ACC112 (cell line): ENCODE measurements around the gene SHISAL2A.

Source experiments
- H2AFZ ChIP-seq: fragments of 200-600 bp; sonication (generic); one replicate; pipeline ENCODE4 v1.6.0; 2017; ENCODE audit warnings: antibody characterized with exemption, low read length; ENCODE audit not compliant: unreplicated experiment
- H3K27ac ChIP-seq: fragments of 200-600 bp; sonication (generic); 2 replicates; pipeline ENCODE4 v1.5.1; 2014; ENCODE audit warnings: low read depth, mild to moderate bottlenecking, antibody characterized with exemption, low read length, moderate library complexity
- H3K27me3 ChIP-seq: fragments of 200-600 bp; sonication (generic); 2 replicates; pipeline ENCODE4 v1.6.1; 2014; ENCODE audit warnings: mild to moderate bottlenecking, antibody characterized with exemption, low read length, moderate library complexity, mixed read lengths; ENCODE audit not compliant: insufficient read depth
- H3K36me3 ChIP-seq: fragments of 200-600 bp; sonication (generic); 2 replicates; pipeline ENCODE4 v1.6.1; 2016; ENCODE audit warnings: mild to moderate bottlenecking, antibody characterized with exemption, low read length, moderate library complexity, mixed read lengths; ENCODE audit not compliant: insufficient read depth
- H3K4me1 ChIP-seq: fragments of 200-600 bp; sonication (generic); one replicate; pipeline ENCODE4 v1.6.1; 2016; ENCODE audit warnings: low read length, mixed read lengths; ENCODE audit not compliant: insufficient read depth, unreplicated experiment, control insufficient read depth
- H3K4me3 ChIP-seq: fragments of 200-600 bp; sonication (generic); 2 replicates; pipeline ENCODE4 v1.5.1; 2014; ENCODE audit warnings: mild to moderate bottlenecking, low read depth, low read length
- H3K79me2 ChIP-seq: fragments of 200-600 bp; sonication (generic); one replicate; pipeline ENCODE4 v1.6.0; 2016; ENCODE audit warnings: low read length; ENCODE audit not compliant: control insufficient read depth, unreplicated experiment, insufficient read depth

The SHISAL2A gene

GRCh38 chr1:52672946-52673345, 40.0 kb downstream of the SHISAL2A start:
- no peaks in the 10 kb centered on the region for H3K79me2 ChIP-seq
- no peaks in the 10 kb centered on the region for H3K27me3 ChIP-seq
- no peak overlapping the region for H2AFZ ChIP-seq
- no peaks in the 10 kb centered on the region for H3K36me3 ChIP-seq
- no peak overlapping the region for H3K4me3 ChIP-seq
- peaks cover 21% of the 10 kb centered on the region for H3K4me1 ChIP-seq
- no peak overlapping the region for H3K27ac ChIP-seq

GRCh38 chr1:52673513-52673912, 40.5 kb downstream of the SHISAL2A start:
- no peaks in the 10 kb centered on the region for H3K36me3 ChIP-seq
- H3K27me3 ChIP-seq, result no peaks in the 10 kb centered on the region
- H3K4me3 ChIP-seq, result no peak overlapping the region
- no peaks in the 10 kb centered on the region for H3K79me2 ChIP-seq
- no peak overlapping the region for H2AFZ ChIP-seq
- peaks cover 18% of the 10 kb centered on the region for H3K4me1 ChIP-seq
- no peak overlapping the region for H3K27ac ChIP-seq

GRCh38 chr1:52674497-52675384, 41.8 kb downstream of the SHISAL2A start:
- Histone ChIP-seq H3K4me1 (peaks cover 10% of the 10 kb centered on the region), H3K27ac (no peak overlapping the region), H3K79me2 (no peaks in the 10 kb centered on the region), H2AFZ (no peak overlapping the region), H3K4me3 (no peak overlapping the region), H3K36me3 (no peaks in the 10 kb centered on the region), H3K27me3 (no peaks in the 10 kb centered on the region)

- Histone ChIP-seq H3K79me2 (no peaks in the 10 kb centered on the region), H2AFZ (no peak overlapping the region), H3K27ac (no peak overlapping the region), H3K4me3 (no peak overlapping the region), H3K27me3 (no peaks in the 10 kb centered on the region), H3K36me3 (no peaks in the 10 kb centered on the region), H3K4me1 (peaks cover 5% of the 10 kb centered on the region)
Measured at GRCh38 chr1:52676249-52676903, 43.4 kb downstream of the SHISAL2A start.

DNA sequence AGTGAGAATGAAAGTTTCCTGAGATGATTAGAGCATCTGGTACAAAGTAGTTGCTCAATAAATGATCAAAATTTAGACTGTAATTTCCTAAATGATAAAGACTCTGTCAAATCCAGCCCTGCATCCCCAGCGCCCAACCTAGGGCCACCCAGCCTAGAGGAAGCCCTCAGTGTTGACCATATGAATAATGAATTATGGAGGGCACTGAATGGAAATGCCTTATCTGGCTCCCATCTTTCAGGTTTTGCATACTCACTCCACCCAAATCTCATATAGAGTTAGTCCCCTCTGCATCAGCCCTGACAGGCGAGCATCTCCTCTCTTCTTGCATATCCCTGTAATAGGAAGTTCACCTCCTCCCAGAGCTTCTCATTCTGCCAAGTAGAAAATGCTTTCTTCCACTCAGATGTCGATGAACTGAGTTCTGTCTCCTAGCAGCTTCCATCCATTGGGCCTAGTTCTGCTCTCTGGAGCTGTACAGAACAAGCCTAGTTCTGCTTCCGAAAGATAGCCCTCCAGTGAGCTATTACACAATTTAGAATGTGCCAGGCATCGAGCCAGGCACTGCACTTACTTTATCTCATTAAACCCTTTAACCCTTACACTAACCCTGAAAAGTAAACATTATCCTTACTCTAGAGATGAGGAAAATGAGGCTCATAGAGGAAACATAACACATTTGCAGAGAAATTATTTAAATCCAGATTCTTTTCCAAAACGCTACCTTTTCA, 44.3 kb downstream of the SHISAL2A start:
- no peaks in the 10 kb centered on the region for H3K27me3 ChIP-seq
- H3K4me3 ChIP-seq, result no peak overlapping the region
- H3K4me1 ChIP-seq, result peaks cover 5% of the 10 kb centered on the region
- H3K27ac ChIP-seq, result no peak overlapping the region
- H3K79me2 ChIP-seq, result no peaks in the 10 kb centered on the region
- H2AFZ ChIP-seq, result no peak overlapping the region
- no peaks in the 10 kb centered on the region for H3K36me3 ChIP-seq

DNA sequence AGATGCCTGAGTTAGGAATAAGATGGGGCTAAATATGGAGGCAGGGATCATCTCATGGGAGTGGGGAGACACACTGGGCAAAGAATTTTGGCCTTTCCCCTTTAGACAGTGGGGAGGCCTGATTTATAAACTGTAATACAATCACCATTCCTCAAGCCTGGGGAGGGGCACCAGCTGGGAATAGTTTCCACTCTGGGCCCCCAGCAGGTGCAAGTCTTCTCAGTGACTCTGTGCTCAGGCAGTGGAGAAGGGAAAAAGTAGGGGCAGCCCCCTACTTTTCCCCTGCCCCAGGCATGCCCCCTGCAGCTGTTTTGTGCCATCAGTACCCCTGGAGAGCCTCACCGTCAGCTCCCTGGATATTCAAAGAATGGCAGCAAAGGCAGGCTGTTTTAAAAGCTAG, 46.1 kb downstream of the SHISAL2A start:
- Histone ChIP-seq H3K27me3 (no peaks in the 10 kb centered on the region), H3K4me1 (peaks cover 5% of the 10 kb centered on the region), H2AFZ (no peak overlapping the region), H3K36me3 (no peaks in the 10 kb centered on the region), H3K27ac (no peak overlapping the region), H3K79me2 (no peaks in the 10 kb centered on the region), H3K4me3 (no peak overlapping the region)

- Histone ChIP-seq H2AFZ (no peak overlapping the region), H3K27me3 (no peaks in the 10 kb centered on the region), H3K79me2 (no peaks in the 10 kb centered on the region), H3K27ac (no peak overlapping the region), H3K4me3 (no peak overlapping the region), H3K36me3 (no peaks in the 10 kb centered on the region), H3K4me1 (peaks cover 4% of the 10 kb centered on the region)
Measured at GRCh38 chr1:52679498-52679897, 46.5 kb downstream of the SHISAL2A start.

DNA sequence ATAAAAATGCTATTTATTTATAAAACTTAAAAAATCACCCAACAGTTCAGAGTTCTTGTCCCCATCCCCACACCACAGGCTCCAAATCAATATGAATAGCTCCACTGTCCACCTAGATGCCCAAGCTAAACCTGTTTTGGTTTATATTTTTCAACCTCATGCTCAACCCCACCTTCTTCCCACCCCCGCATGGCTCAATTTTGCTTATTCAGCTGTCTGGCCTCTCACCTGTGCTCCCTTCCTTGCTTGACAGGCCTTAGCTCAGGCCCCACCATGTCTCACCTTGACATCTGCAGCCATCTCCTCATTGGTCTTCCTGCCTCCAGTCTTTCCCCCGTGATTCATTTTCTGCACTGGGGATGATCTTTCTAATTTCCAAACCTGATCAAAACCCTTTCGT, 47.4 kb downstream of the SHISAL2A start:
- Histone ChIP-seq H3K4me1 (no peaks in the 10 kb centered on the region), H3K36me3 (0 out of 2 replicates have a peak, but pooled peaks cover 5% of the 10 kb centered on the region), H3K27ac (no peak overlapping the region), H3K79me2 (no peaks in the 10 kb centered on the region), H3K4me3 (no peak overlapping the region), H3K27me3 (no peaks in the 10 kb centered on the region), H2AFZ (no peak overlapping the region)

- Histone ChIP-seq H3K27ac (no peak overlapping the region), H3K4me3 (no peak overlapping the region), H2AFZ (no peak overlapping the region), H3K4me1 (no peaks in the 10 kb centered on the region), H3K79me2 (no peaks in the 10 kb centered on the region), H3K27me3 (no peaks in the 10 kb centered on the region), H3K36me3 (0 out of 2 replicates have a peak, but pooled peaks cover 5% of the 10 kb centered on the region)
Measured at GRCh38 chr1:52681136-52681535, 48.2 kb downstream of the SHISAL2A start.

- H3K4me1 ChIP-seq, result no peaks in the 10 kb centered on the region
- no peak overlapping the region for H3K27ac ChIP-seq
- H3K4me3 ChIP-seq, result no peak overlapping the region
- H3K36me3 ChIP-seq, result peaks cover 21% of the 10 kb centered on the region; the same call in 1 of the 2 replicates
- no peaks in the 10 kb centered on the region for H3K79me2 ChIP-seq
- no peak overlapping the region for H2AFZ ChIP-seq
- no peaks in the 10 kb centered on the region for H3K27me3 ChIP-seq
Measured at GRCh38 chr1:52683367-52683940, 50.5 kb downstream of the SHISAL2A start.
